ENCODE measurements around the gene NCKIPSD.

DNA sequence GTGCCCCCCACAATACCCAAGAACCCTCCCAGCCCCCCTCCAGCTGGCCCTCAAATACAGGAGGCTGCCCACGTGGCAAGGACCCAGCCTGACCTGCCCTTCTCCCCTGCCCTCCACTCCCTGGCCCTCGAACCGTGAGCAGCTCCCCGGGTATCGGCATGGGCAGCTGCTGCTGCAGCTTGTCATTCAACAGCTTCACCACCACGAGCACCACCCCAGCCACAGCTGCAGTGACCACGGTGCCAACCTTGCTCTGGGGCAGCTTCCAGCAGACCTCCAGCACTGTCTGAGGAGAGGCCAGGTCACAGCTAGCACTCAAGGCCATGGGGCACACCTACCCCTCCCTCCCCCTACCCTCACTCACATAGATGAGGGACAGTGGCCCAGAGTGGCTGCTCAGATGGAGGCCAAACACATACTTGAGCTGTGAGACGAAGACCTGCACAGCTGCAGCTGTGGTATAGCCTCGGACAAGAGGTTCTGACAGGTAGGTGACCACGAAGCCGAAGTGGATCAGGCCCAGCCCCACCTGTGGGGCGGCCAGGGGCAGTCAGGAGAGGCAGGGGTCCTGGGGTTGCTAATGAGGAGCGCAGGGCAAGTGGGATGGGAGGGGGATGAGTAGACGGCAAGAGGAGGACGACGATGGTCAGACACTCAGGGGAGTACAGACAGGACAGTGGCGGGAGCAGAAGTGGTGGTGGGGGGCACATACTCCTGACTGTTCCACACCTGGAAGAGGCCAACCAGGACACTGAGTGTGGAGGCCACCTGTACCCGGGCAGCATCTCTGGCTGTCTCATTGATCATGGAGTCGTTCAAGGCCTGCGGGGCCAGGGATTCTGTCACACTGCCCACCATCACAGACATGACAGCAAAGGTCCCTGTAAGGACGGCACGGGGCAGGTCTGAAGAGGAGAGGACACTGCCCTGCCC, 53.9 kb downstream of the NCKIPSD start:
- TF ChIP-seq CTCF (IDR thresholded peaks at IDR 0.05; ENCODE audit: insufficient read depth, low read depth, low read length): no peak
- TF ChIP-seq EZH2 (IDR thresholded peaks at IDR 0.05; ENCODE audit: insufficient read depth, low read length): no peak

All from astrocyte (in vitro differentiated cells and primary cell).